H1 (cell line): ENCODE data around the gene ALDH1A3. TPM values are rescaled to one million over a fixed set of nuclear protein-coding genes. Genes with fewer than 3 reads are reported as not detected.

ENCODE experiments used
- CTCF ChIA-PET: fragments of 300-600 bp; sonication (Branson Sonifier 250); formaldehyde crosslinking; loops from one replicate; lab custom pipeline; 2021; ENCODE audit not compliant: partially characterized antibody; lab: Charles Lee
- POLR2A ChIA-PET: fragments of 300-600 bp; sonication (Branson Sonifier 250); formaldehyde crosslinking; loops from one replicate; lab custom pipeline; 2021; ENCODE audit warnings: inconsistent platforms; ENCODE audit not compliant: partially characterized antibody; lab: Charles Lee
- DNase-seq, 2 experiments: peaks; one replicate each; pipeline versions ENCODE4 v3.0.0 to v3.0.0-alpha.2; 2010 to 2022; ENCODE audit warnings: low spot score in 2 of 2, low read depth in 1 of 2, mixed read lengths in 1 of 2
- FAIRE-seq: peaks from 2 replicates; lab custom pipeline; 2011; peaks lifted over from hg19 to GRCh38; lab: Jason Lieb, UNC
- H2AFZ ChIP-seq: 2 replicates; pipeline ENCODE4 v1.8.1; 2012; ENCODE audit warnings: low read length, inconsistent platforms
- H2AK5ac ChIP-seq: 2 replicates; pipeline ENCODE4 v1.6.1; 2013; ENCODE audit warnings: low read depth, low read length
- H2BK120ac ChIP-seq: replicated peaks from 2 replicates; pipeline ENCODE3; 2013; ENCODE audit warnings: low read depth, low read length, inconsistent platforms
- H2BK12ac ChIP-seq: 2 replicates; pipeline ENCODE4 v1.6.1; 2013; ENCODE audit warnings: low read depth, low read length
- H2BK15ac ChIP-seq: 2 replicates; pipeline ENCODE4 v1.6.1; 2013; ENCODE audit warnings: low read length
- H2BK20ac ChIP-seq: 2 replicates; pipeline ENCODE4 v1.6.1; 2013; ENCODE audit warnings: low read length
- H2BK5ac ChIP-seq: 2 replicates; pipeline ENCODE4 v1.6.1; 2013; ENCODE audit warnings: low read depth, low read length
- H3K14ac ChIP-seq: 2 replicates; pipeline ENCODE4 v1.6.1; 2013; ENCODE audit warnings: inconsistent platforms; ENCODE audit not compliant: insufficient read length
- H3K18ac ChIP-seq: 2 replicates; pipeline ENCODE4 v1.6.1; 2013; ENCODE audit warnings: low read length; ENCODE audit errors: extremely low read depth
- H3K23ac ChIP-seq: 2 replicates; pipeline ENCODE4 v1.6.1; 2013; ENCODE audit warnings: inconsistent platforms; ENCODE audit not compliant: insufficient read length
- H3K23me2 ChIP-seq: 2 replicates; pipeline ENCODE4 v1.6.1; 2013; ENCODE audit warnings: low read depth, low read length
- H3K27ac ChIP-seq: 2 replicates; pipeline ENCODE4 v1.6.1; 2011; ENCODE audit warnings: low read depth, low read length, inconsistent platforms
- H3K27me3 ChIP-seq, 4 experiments: replicated peaks in 1 of 4; 1 replicate in 1 of 4; 2 replicates in 3 of 4; pipeline versions ENCODE4 v1.6.1 to v1.8.1; 2011 to 2013; ENCODE audit warnings: low read length in 3 of 4, mild to moderate bottlenecking in 3 of 4, inconsistent platforms in 2 of 4, mixed read lengths in 2 of 4, moderate library complexity in 1 of 4; ENCODE audit not compliant: control insufficient read depth in 3 of 4, insufficient read depth in 3 of 4; ENCODE audit errors: extremely low read depth in 1 of 4
- H3K36me3 ChIP-seq, 4 experiments: 2 replicates each; pipeline versions ENCODE4 v1.6.1 to v1.8.1; 2011 to 2013; ENCODE audit warnings: mild to moderate bottlenecking in 4 of 4, low read length in 3 of 4, moderate library complexity in 2 of 4, control low read depth in 1 of 4, inconsistent platforms in 1 of 4; ENCODE audit not compliant: insufficient read depth in 4 of 4, control insufficient read depth in 2 of 4
- H3K4ac ChIP-seq: replicated peaks from 2 replicates; pipeline ENCODE3; 2013; ENCODE audit warnings: low read length, low read depth, mixed read lengths, inconsistent platforms; ENCODE audit not compliant: insufficient read length
- H3K4me1 ChIP-seq, 4 experiments: replicated peaks in 1 of 4; 1 replicate in 1 of 4; 2 replicates in 3 of 4; pipeline versions ENCODE4 v1.6.1 to v1.8.1; 2011 to 2013; ENCODE audit warnings: low read length in 3 of 4, inconsistent platforms in 2 of 4, mixed read lengths in 1 of 4; ENCODE audit not compliant: insufficient read depth in 4 of 4, control insufficient read depth in 3 of 4
- H3K4me2 ChIP-seq, 2 experiments: 2 replicates each; pipeline versions ENCODE4 v1.6.1 to v1.8.1; 2011 to 2013; ENCODE audit warnings: low read depth in 2 of 2, low read length in 2 of 2, control low read depth in 1 of 2, inconsistent platforms in 1 of 2, mild to moderate bottlenecking in 1 of 2; ENCODE audit not compliant: insufficient read depth in 1 of 2
- H3K4me3 ChIP-seq, 4 experiments: fragments of 200-600, 300-600 bp in 1 of 4; sonication (generic), shearing (Covaris generic), sonication (Bioruptor Twin) in 1 of 4; 2 replicates each; pipeline versions ENCODE4 v1.5.1 to v1.8.1; 2011 to 2016; ENCODE audit warnings: low read length in 4 of 4, low read depth in 3 of 4, control low read depth in 2 of 4, inconsistent platforms in 2 of 4, mild to moderate bottlenecking in 2 of 4, mixed read lengths in 1 of 4, moderate library complexity in 1 of 4; ENCODE audit not compliant: insufficient read depth in 2 of 4; ENCODE audit errors: extremely low read depth in 1 of 4
- H3K56ac ChIP-seq: replicated peaks from 2 replicates; pipeline ENCODE3; 2013; ENCODE audit warnings: low read depth, mild to moderate bottlenecking, mixed read lengths, low read length, inconsistent platforms; ENCODE audit not compliant: insufficient read length
- H3K79me1 ChIP-seq: 2 replicates; pipeline ENCODE4 v1.6.1; 2013; ENCODE audit warnings: low read depth, low read length, control low read depth
- H3K79me2 ChIP-seq, 2 experiments: 2 replicates each; pipeline versions ENCODE4 v1.6.1 to v1.8.1; 2012 to 2013; ENCODE audit warnings: low read length in 2 of 2, mild to moderate bottlenecking in 2 of 2, inconsistent platforms in 1 of 2; ENCODE audit not compliant: insufficient read depth in 2 of 2, control insufficient read depth in 1 of 2
- H3K9ac ChIP-seq, 4 experiments: replicated peaks in 1 of 4; 1 replicate in 1 of 4; 2 replicates in 3 of 4; pipeline versions ENCODE4 v1.6.1 to v1.8.1; 2011 to 2013; ENCODE audit warnings: low read depth in 3 of 4, low read length in 3 of 4, control low read depth in 2 of 4, mild to moderate bottlenecking in 2 of 4, moderate library complexity in 2 of 4, inconsistent platforms in 1 of 4; ENCODE audit errors: extremely low read depth in 1 of 4
- H3K9me3 ChIP-seq, 2 experiments: 2 replicates each; pipeline versions ENCODE4 v1.6.1 to v1.8.1; 2012 to 2013; ENCODE audit warnings: mild to moderate bottlenecking in 2 of 2, moderate library complexity in 2 of 2, control low read depth in 1 of 2, inconsistent platforms in 1 of 2, low read depth in 1 of 2, low read length in 1 of 2, mixed read lengths in 1 of 2; ENCODE audit not compliant: insufficient read depth in 2 of 2
- H4K20me1 ChIP-seq, 2 experiments: replicated peaks in 1 of 2; 2 replicates each; pipeline versions ENCODE3 to v1.8.1; 2011 to 2013; ENCODE audit warnings: inconsistent platforms in 2 of 2, low read length in 2 of 2, mild to moderate bottlenecking in 1 of 2; ENCODE audit not compliant: insufficient read depth in 2 of 2, control insufficient read depth in 1 of 2
- H4K5ac ChIP-seq: 2 replicates; pipeline ENCODE4 v1.6.1; 2013; ENCODE audit warnings: low read length, low read depth, mixed read lengths, inconsistent platforms; ENCODE audit not compliant: insufficient read length
- H4K8ac ChIP-seq: 2 replicates; pipeline ENCODE4 v1.8.0; 2013; ENCODE audit warnings: mild to moderate bottlenecking, moderate library complexity, low read length, inconsistent platforms; ENCODE audit not compliant: insufficient read depth; ENCODE audit errors: extremely low read depth
- H4K91ac ChIP-seq: replicated peaks from 2 replicates; pipeline ENCODE3; 2013; ENCODE audit warnings: low read length, mixed read lengths, inconsistent platforms; ENCODE audit not compliant: insufficient read length
- E2F6 ChIP-seq: IDR thresholded peaks from 2 replicates; pipeline ENCODE4 v1.6.1; 2012; ENCODE audit warnings: inconsistent platforms
- EP300 ChIP-seq, 2 experiments: IDR thresholded peaks; 1 replicate in 1 of 2; 2 replicates in 1 of 2; pipeline ENCODE4 v1.6.1; 2011 to 2012; ENCODE audit warnings: low read depth in 2 of 2, low read length in 2 of 2, mild to moderate bottlenecking in 2 of 2, borderline replicate concordance in 1 of 2, inconsistent platforms in 1 of 2, moderate library complexity in 1 of 2
- SIN3A ChIP-seq, 2 experiments: IDR thresholded peaks in 1 of 2; conservative IDR thresholded peaks in 1 of 2; 2 replicates each; pipeline ENCODE4 v1.6.1; 2011 to 2012; ENCODE audit warnings: low read length in 2 of 2, improper control_type of control experiment in 1 of 2, low read depth in 1 of 2, mild to moderate bottlenecking in 1 of 2
- TBP ChIP-seq: IDR thresholded peaks from 2 replicates; pipeline ENCODE4 v1.6.1; 2011; ENCODE audit warnings: low read depth, low read length, improper control_type of control experiment
- YY1 ChIP-seq: IDR thresholded peaks from 2 replicates; pipeline ENCODE4 v1.6.1; 2011; ENCODE audit warnings: low read depth, mild to moderate bottlenecking, low read length
- WGBS, 2 experiments: shearing (Covaris generic) in 1 of 2; methylation state at CpG; one replicate each; pipeline versions ENCODE4 v1.1.6 to v1.1.7; 2013 to 2015; ENCODE audit warnings: low lambda C conversion rate in 2 of 2, mixed read lengths in 2 of 2, inconsistent platforms in 1 of 2, low coverage in 1 of 2, missing lambda C conversion rate in 1 of 2; ENCODE audit not compliant: insufficient replicate concordance in 2 of 2, insufficient coverage in 1 of 2, insufficient read length in 1 of 2; ENCODE audit errors: extremely low coverage in 1 of 2, missing lambda C conversion rate in 1 of 2; 5-methylcytosine and 5-hydroxymethylcytosine counted together
- polyA plus RNA-seq, 7 experiments: library from polyadenylated mRNA; depleted of rRNA in 3 of 7; stranded (reverse) in 5 of 7; unstranded in 2 of 7; fragments of >200 nt in 5 of 7; fragments of 200-250 nt in 2 of 7; gene quantifications; 1 replicate in 5 of 7; 2 replicates in 1 of 7; 4 replicates in 1 of 7; pipeline versions ENCODE4 v1.2.1 to v1.2.3, GENCODE V29; 2011 to 2013; ENCODE audit warnings: missing spikeins in 2 of 7, mixed read lengths in 2 of 7
- total RNA-seq: library from RNA; stranded (reverse); fragmentation: NEBNext Ultra II Directional; extraction: Animal tissue kit (Norgen Biotek cat#: 25700); gene quantifications from 2 replicates; pipeline ENCODE4 v1.2.1, GENCODE V29; 2021

The ALDH1A3 gene
- total and polyA plus RNA-seq, 2 of the 8 experiments (the other 6 are each of a cell fraction or from before 2014, with no cell fraction given) = 2.2 to 5.5 TPM

GRCh38 chr15:100918034-100918689, 38.5 kb downstream of the ALDH1A3 start:
- H3K9ac ChIP-seq = no peak overlapping the region
- H2AFZ ChIP-seq = peak overlapping the region; percentile 79
- POLR2A ChIA-PET = interaction anchor here (0.7 to 3.1 kb wide), 2 partner anchors 90 to 172 kb away, joined by 3 to 12 read pairs; no protein-coding TSS in a partner anchor
- peak overlapping the region; percentile 7; the same call in 1 of the 2 replicates for H3K18ac ChIP-seq
- no peaks in the 10 kb centered on the region for H3K36me3 ChIP-seq
- no peaks in the 10 kb centered on the region; a peak in 1 of 4 replicates for H3K9me3 ChIP-seq
- no peak overlapping the region for H4K91ac ChIP-seq
- no peak overlapping the region for H3K23ac ChIP-seq
- no peaks in the 10 kb centered on the region for H4K20me1 ChIP-seq
- no peak overlapping the region for H3K27ac ChIP-seq
- 4% methylated on average over 40 of the region's 42 CpGs; no CpG with 5 or more reads in 1 of the 2 experiments for WGBS, 2 experiments
- H3K4me1 ChIP-seq = peaks cover 0 to 6% (median 1%) of the 10 kb centered on the region in 4 experiments; a peak in 4 of 7 replicates
- H2BK15ac ChIP-seq = no peak overlapping the region
- no peak overlapping the region for H2AK5ac ChIP-seq
- H3K27me3 ChIP-seq = peaks cover 31 to 59% (median 48%) of the 10 kb centered on the region in 4 experiments
- peak in 1 of 2 experiments; percentile 94 for DNase-seq
- H3K23me2 ChIP-seq = peaks cover 13% of the 10 kb centered on the region; the same call in 1 of the 2 replicates
- no peak overlapping the region for H3K14ac ChIP-seq
- H4K5ac ChIP-seq = no peak overlapping the region
- no peak overlapping the region for H3K56ac ChIP-seq
- H3K4me2 ChIP-seq = peak overlapping the region; percentile 89 to 98
- peak overlapping the region; percentile 69; the same call in 1 of the 2 replicates for H2BK12ac ChIP-seq
- H2BK5ac ChIP-seq = no peak overlapping the region
- peak overlapping the region; percentile 42 to 68 (median 48) for H3K4me3 ChIP-seq
- H2BK120ac ChIP-seq = no peak overlapping the region
- H3K79me1 ChIP-seq = no peaks in the 10 kb centered on the region
- H2BK20ac ChIP-seq = no peak overlapping the region
- H3K4ac ChIP-seq = no peak overlapping the region
- no peak for FAIRE-seq
- no peaks in the 10 kb centered on the region for H3K79me2 ChIP-seq
- H4K8ac ChIP-seq = no peak overlapping the region
- CTCF ChIA-PET = interaction anchor here (0.6 to 12.2 kb wide), 42 partner anchors 8 to 722 kb away, joined by 3 to 405 read pairs (median 4); partner anchors contain the start of genes ALDH1A3 and ASB7
- TF ChIP-seq EP300 (IDR thresholded peaks at IDR 0.05; ENCODE audit: borderline replicate concordance in 1 of 2, low read depth in 2 of 2, low read length in 2 of 2) = peak in 1 of 2 experiments; percentile 52; a peak in 1 of 3 replicates
- peak; percentile 6; the same call in 1 of the 2 replicates for TF ChIP-seq TBP
- peak; percentile 40; the same call in 1 of the 2 replicates for TF ChIP-seq E2F6
- TF ChIP-seq SIN3A (conservative IDR thresholded peaks at IDR 0.05 in 1 of 2, IDR thresholded peaks at IDR 0.05 in 1 of 2; ENCODE audit: low read depth in 1 of 2, low read length in 2 of 2) = peak in 1 of 2 experiments; percentile 46; a peak in 1 of 4 replicates
- TF ChIP-seq YY1 = peak; percentile 36; the same call in 1 of the 2 replicates
